Activated CD8-positive, alpha-beta memory T cell treated with anti-CD3 and anti-CD28 coated beads, Interleukin-2, amount 10 ng/mL, durations not matched to agents 7 days and 5 days (primary cell): ENCODE data around the gene CLTRN. TPM values are rescaled to one million over a fixed set of nuclear protein-coding genes. Genes with fewer than 3 reads are reported as not detected.
A peak's percentile ranks its signal among the peaks of the same experiment; 100 is the strongest.
"Not testable (repeated sequence)": the region's sequence is repeated elsewhere in the genome, so short reads cannot be mapped to it uniquely, and the experiment has no call there.

Experiments used
- ATAC-seq: fragments of 150-1000 bp; cut with Tn5 transposase; one replicate; pipeline ENCODE4 v1.10.0; 2021; ENCODE audit warnings: moderate library complexity
- CTCF ChIA-PET: fragments of 350-600 bp; sonication (Branson Sonifier 250); formaldehyde crosslinking; loops from one replicate; lab custom pipeline; 2021; ENCODE audit warnings: antibody characterized with exemption; lab: Charles Lee
- DNase-seq: peaks from one replicate; pipeline ENCODE4 v3.0.0-alpha.2; 2020
- H3K27ac Mint-ChIP-seq: one replicate; pipeline ENCODE4 v1.8.0; 2021; ENCODE audit warnings: mild to moderate bottlenecking, mixed read lengths
- H3K27me3 Mint-ChIP-seq: one replicate; pipeline ENCODE4 v1.8.0; 2021; ENCODE audit warnings: mixed read lengths
- H3K36me3 Mint-ChIP-seq: one replicate; pipeline ENCODE4 v1.8.0; 2021; ENCODE audit warnings: mild to moderate bottlenecking, mixed read lengths
- H3K4me1 Mint-ChIP-seq: one replicate; pipeline ENCODE4 v1.8.0; 2021; ENCODE audit warnings: mixed read lengths
- H3K4me3 Mint-ChIP-seq: one replicate; pipeline ENCODE4 v1.8.0; 2021; ENCODE audit warnings: mild to moderate bottlenecking, moderate library complexity, mixed read lengths
- H3K9me3 Mint-ChIP-seq: one replicate; pipeline ENCODE4 v1.8.0; 2022; ENCODE audit warnings: low read depth, mixed read lengths
- total RNA-seq, 2 experiments: library from RNA; stranded (reverse); gene quantifications; one replicate each; pipeline ENCODE4 v1.2.3, GENCODE V29; 2021

CLTRN gene
- total RNA-seq, 2 experiments from 2014 or later = 0.21 TPM; not detected in 1

- no peak for DNase-seq
- ATAC-seq = no peak
- peaks cover 3% of the 10 kb centered on the region for H3K36me3 Mint-ChIP-seq
- CTCF ChIA-PET = no interaction called here
- no peak overlapping the region for H3K4me3 Mint-ChIP-seq
- no peak overlapping the region for H3K27ac Mint-ChIP-seq
- no peaks in the 10 kb centered on the region for H3K27me3 Mint-ChIP-seq
- peaks cover 41% of the 10 kb centered on the region for H3K4me1 Mint-ChIP-seq
- no peaks in the 10 kb centered on the region for H3K9me3 Mint-ChIP-seq
Measured at GRCh38 chrX:15676886-15677285, 12.3 kb upstream of the CLTRN start.

- peak; percentile 86 for DNase-seq
- H3K9me3 Mint-ChIP-seq = no peaks in the 10 kb centered on the region
- no peaks in the 10 kb centered on the region for H3K27me3 Mint-ChIP-seq
- peaks cover 3% of the 10 kb centered on the region for H3K36me3 Mint-ChIP-seq
- H3K4me1 Mint-ChIP-seq = peaks cover 37% of the 10 kb centered on the region
- H3K27ac Mint-ChIP-seq = no peak overlapping the region
- CTCF ChIA-PET = no interaction called here
- peak; percentile 67 for ATAC-seq
- no peak overlapping the region for H3K4me3 Mint-ChIP-seq
Measured at GRCh38 chrX:15675490-15675921, 10.9 kb upstream of the CLTRN start.

- Mint-ChIP-seq H3K27ac (no peak overlapping the region), H3K36me3 (peaks cover 3% of the 10 kb centered on the region), H3K9me3 (no peaks in the 10 kb centered on the region), H3K4me3 (no peak overlapping the region), H3K4me1 (peaks cover 32% of the 10 kb centered on the region), H3K27me3 (no peaks in the 10 kb centered on the region)
- DNase-seq = peak; percentile 90
- peak; percentile 83 for ATAC-seq
- CTCF ChIA-PET = no interaction called here
Measured at GRCh38 chrX:15674841-15675489, 10.4 kb upstream of the CLTRN start.

GRCh38 chrX:15674514-15674840, 9.9 kb upstream of the CLTRN start:
- Mint-ChIP-seq H3K27me3 (no peaks in the 10 kb centered on the region), H3K27ac (no peak overlapping the region), H3K9me3 (no peaks in the 10 kb centered on the region), H3K4me3 (no peak overlapping the region), H3K36me3 (peaks cover 3% of the 10 kb centered on the region), H3K4me1 (peaks cover 27% of the 10 kb centered on the region)
- ATAC-seq = no peak
- DNase-seq = no peak
- CTCF ChIA-PET = no interaction called here

GRCh38 chrX:15673970-15674369, 9.4 kb upstream of the CLTRN start:
- Mint-ChIP-seq H3K9me3 (no peaks in the 10 kb centered on the region), H3K27ac (no peak overlapping the region), H3K27me3 (no peaks in the 10 kb centered on the region), H3K4me3 (no peak overlapping the region), H3K36me3 (peaks cover 3% of the 10 kb centered on the region), H3K4me1 (peaks cover 25% of the 10 kb centered on the region)
- CTCF ChIA-PET = no interaction called here
- no peak for ATAC-seq
- no peak for DNase-seq

- no peak for ATAC-seq
- CTCF ChIA-PET = no interaction called here
- Mint-ChIP-seq H3K9me3 (no peaks in the 10 kb centered on the region), H3K36me3 (no peaks in the 10 kb centered on the region), H3K4me3 (no peak overlapping the region), H3K27me3 (no peaks in the 10 kb centered on the region), H3K27ac (no peak overlapping the region), H3K4me1 (peaks cover 21% of the 10 kb centered on the region)
- DNase-seq = no peak
Measured at GRCh38 chrX:15672881-15673280, 8.3 kb upstream of the CLTRN start.

- Mint-ChIP-seq H3K27me3 (peaks cover 26% of the 10 kb centered on the region), H3K9me3 (no peaks in the 10 kb centered on the region), H3K4me1 (peaks cover 7% of the 10 kb centered on the region), H3K4me3 (no peak overlapping the region), H3K27ac (no peak overlapping the region), H3K36me3 (no peaks in the 10 kb centered on the region)
- CTCF ChIA-PET = no interaction called here
- DNase-seq (no peak), ATAC-seq (no peak)
Measured at GRCh38 chrX:15663439-15663838, 1.2 kb downstream of the CLTRN start.

- CTCF ChIA-PET = interaction anchor here (1.5 kb wide), 1 partner anchor 8 kb away, joined by 4 read pairs; no protein-coding TSS in a partner anchor
- DNase-seq, H3K4me3 Mint-ChIP-seq, H3K27me3 Mint-ChIP-seq, ATAC-seq, H3K36me3 Mint-ChIP-seq, H3K27ac Mint-ChIP-seq, H3K9me3 Mint-ChIP-seq, H3K4me1 Mint-ChIP-seq: not testable (repeated sequence)
Measured at GRCh38 chrX:15654804-15655203, 9.8 kb downstream of the CLTRN start.

- Mint-ChIP-seq H3K4me1 (peaks cover 2% of the 10 kb centered on the region), H3K4me3 (no peak overlapping the region), H3K27me3 (no peaks in the 10 kb centered on the region), H3K36me3 (no peaks in the 10 kb centered on the region), H3K9me3 (no peaks in the 10 kb centered on the region), H3K27ac (no peak overlapping the region)
- CTCF ChIA-PET = interaction anchor here (1.5 kb wide), 1 partner anchor 9 kb away, joined by 4 read pairs; no protein-coding TSS in a partner anchor
- DNase-seq = no peak
- no peak for ATAC-seq
Measured at GRCh38 chrX:15653961-15654360, 10.6 kb downstream of the CLTRN start.

GRCh38 chrX:15647510-15647909, 17.1 kb downstream of the CLTRN start:
- H3K4me1 Mint-ChIP-seq, DNase-seq, H3K27ac Mint-ChIP-seq, H3K9me3 Mint-ChIP-seq, ATAC-seq, H3K27me3 Mint-ChIP-seq, H3K4me3 Mint-ChIP-seq, CTCF ChIA-PET, H3K36me3 Mint-ChIP-seq: not testable (repeated sequence)

- Mint-ChIP-seq H3K4me3 (no peak overlapping the region), H3K27me3 (peaks cover 10% of the 10 kb centered on the region), H3K9me3 (no peaks in the 10 kb centered on the region), H3K27ac (no peak overlapping the region), H3K4me1 (peaks cover 4% of the 10 kb centered on the region), H3K36me3 (no peaks in the 10 kb centered on the region)
- DNase-seq (no peak), ATAC-seq (no peak)
- CTCF ChIA-PET = no interaction called here
Measured at GRCh38 chrX:15646543-15646942, 18.1 kb downstream of the CLTRN start.

GRCh38 chrX:15646031-15646430, 18.6 kb downstream of the CLTRN start:
- peaks cover 10% of the 10 kb centered on the region for H3K27me3 Mint-ChIP-seq
- ATAC-seq = no peak
- CTCF ChIA-PET = no interaction called here
- H3K27ac Mint-ChIP-seq = no peak overlapping the region
- H3K4me1 Mint-ChIP-seq = peaks cover 4% of the 10 kb centered on the region
- DNase-seq = no peak
- no peak overlapping the region for H3K4me3 Mint-ChIP-seq
- H3K9me3 Mint-ChIP-seq = no peaks in the 10 kb centered on the region
- no peaks in the 10 kb centered on the region for H3K36me3 Mint-ChIP-seq

GRCh38 chrX:15645266-15645665, 19.3 kb downstream of the CLTRN start:
- peaks cover 4% of the 10 kb centered on the region for H3K4me1 Mint-ChIP-seq
- no peak overlapping the region for H3K27ac Mint-ChIP-seq
- H3K27me3 Mint-ChIP-seq = peaks cover 10% of the 10 kb centered on the region
- CTCF ChIA-PET = no interaction called here
- no peak overlapping the region for H3K4me3 Mint-ChIP-seq
- H3K9me3 Mint-ChIP-seq = no peaks in the 10 kb centered on the region
- H3K36me3 Mint-ChIP-seq = no peaks in the 10 kb centered on the region
- DNase-seq (no peak), ATAC-seq (no peak)

- H3K4me3 Mint-ChIP-seq = no peak overlapping the region
- ATAC-seq (no peak), DNase-seq (no peak)
- peaks cover 10% of the 10 kb centered on the region for H3K27me3 Mint-ChIP-seq
- CTCF ChIA-PET = no interaction called here
- H3K9me3 Mint-ChIP-seq = no peaks in the 10 kb centered on the region
- no peak overlapping the region for H3K27ac Mint-ChIP-seq
- no peaks in the 10 kb centered on the region for H3K36me3 Mint-ChIP-seq
- H3K4me1 Mint-ChIP-seq = peaks cover 4% of the 10 kb centered on the region
Measured at GRCh38 chrX:15644560-15644872, 20.1 kb downstream of the CLTRN start.
